GM18502 (cell line): ENCODE measurements around the gene EBP.

Experiments used
- ATAC-seq: cut with Tn5 transposase; IDR thresholded peaks from one replicate; pipeline ENCODE4 v1.9.1; 2021; ENCODE audit warnings: mild to moderate bottlenecking; ENCODE audit not compliant: unreplicated experiment, poor library complexity

The EBP gene

GRCh38 chrX:48521353-48522243, at the start of gene EBP:
TSS of gene EBP (plus strand) at chrX:48521808. CDS start at chrX:48523772, 1,964 bp downstream.
- peak; percentile 94 for ATAC-seq

- ATAC-seq, result no peak
Measured at GRCh38 chrX:48472225-48472624, 49.4 kb upstream of the EBP start.

GRCh38 chrX:48472851-48473703, 48.5 kb upstream of the EBP start:
- no peak for ATAC-seq

GRCh38 chrX:48473704-48473990, 48.0 kb upstream of the EBP start:
- no peak for ATAC-seq

- ATAC-seq, result no peak
Measured at GRCh38 chrX:48474127-48474526, 47.5 kb upstream of the EBP start.

GRCh38 chrX:48474581-48474980, 47.0 kb upstream of the EBP start:
- no peak for ATAC-seq

GRCh38 chrX:48475296-48475695, 46.3 kb upstream of the EBP start:
- no peak for ATAC-seq

GRCh38 chrX:48475774-48476577, 45.6 kb upstream of the EBP start, which contains the start of gene FTSJ1:
TSS of gene FTSJ1 (plus strand) at chrX:48476199. CDS start at chrX:48478048, 1,849 bp downstream.
- ATAC-seq, result peak; percentile 87

GRCh38 chrX:48476919-48477318, 44.7 kb upstream of the EBP start:
- no peak for ATAC-seq

- ATAC-seq, result no peak
Measured at GRCh38 chrX:48477960-48478755, 43.5 kb upstream of the EBP start.

GRCh38 chrX:48478806-48479205, 42.8 kb upstream of the EBP start:
- no peak for ATAC-seq

- ATAC-seq, result no peak
Measured at GRCh38 chrX:48480142-48480541, 41.5 kb upstream of the EBP start.

GRCh38 chrX:48480583-48480982, 41.0 kb upstream of the EBP start:
- no peak for ATAC-seq

GRCh38 chrX:48482526-48482925, 39.1 kb upstream of the EBP start:
- ATAC-seq, result no peak

GRCh38 chrX:48487362-48487798, 34.2 kb upstream of the EBP start:
- no peak for ATAC-seq

- ATAC-seq, result no peak
Measured at GRCh38 chrX:48488034-48488433, 33.6 kb upstream of the EBP start.

- no peak for ATAC-seq
Measured at GRCh38 chrX:48489296-48489695, 32.3 kb upstream of the EBP start.

- ATAC-seq, result no peak
Measured at GRCh38 chrX:48489892-48490291, 31.7 kb upstream of the EBP start.

- ATAC-seq, result no peak
Measured at GRCh38 chrX:48490661-48491060, 30.9 kb upstream of the EBP start.

- no peak for ATAC-seq
Measured at GRCh38 chrX:48491809-48492208, 29.8 kb upstream of the EBP start.
